C4-2B (cell line): ENCODE measurements around the gene CHN1.

Experiments used
- CTCF ChIP-seq: fragments of 450-650 bp; conservative IDR thresholded peaks from 2 replicates; pipeline ENCODE4 v1.5.1; 2017; ENCODE audit warnings: mild to moderate bottlenecking
- ZFX ChIP-seq: fragments of 450-650 bp; IDR thresholded peaks from 2 replicates; pipeline ENCODE4 v1.6.1; 2017

- TF ChIP-seq CTCF (no peak), ZFX (no peak)
These were observed 35.1 kb downstream of the CHN1 start for GRCh38 chr2:174970092-174970491.
